GM18520 (cell line): Measurements from ENCODE around the gene CTTNBP2NL.

Experiments
- ATAC-seq: cut with Tn5 transposase; IDR thresholded peaks from one replicate; pipeline ENCODE4 v1.9.1; 2021; ENCODE audit not compliant: unreplicated experiment

CTTNBP2NL gene

GRCh38 chr1:112505878-112506277 is 109.9 kb downstream of the CTTNBP2NL start:
- no peak for ATAC-seq

GRCh38 chr1:112506306-112506705 is 110.3 kb downstream of the CTTNBP2NL start:
- ATAC-seq = no peak

- ATAC-seq = no peak
Observed at GRCh38 chr1:112506731-112507130, 110.7 kb downstream of the CTTNBP2NL start.

DNA sequence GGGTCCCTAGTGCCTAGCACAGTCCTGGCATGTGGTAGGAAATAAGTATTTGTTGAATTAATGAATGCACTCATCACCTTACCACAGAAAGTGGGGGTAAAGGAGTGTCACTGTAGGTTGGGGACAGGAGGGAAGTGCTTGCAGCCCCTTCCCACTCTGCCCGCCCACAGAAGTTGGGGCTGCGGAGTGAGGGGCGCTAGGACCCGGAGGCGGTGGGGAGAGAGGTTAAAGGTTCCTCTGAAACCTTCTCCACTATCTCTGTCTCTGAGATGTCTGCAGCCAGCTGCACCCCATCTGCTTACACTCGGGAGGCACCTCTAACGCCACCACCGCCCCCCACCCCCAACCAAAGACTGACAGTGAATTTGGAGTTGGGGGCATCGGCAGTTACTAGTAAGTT is 111.3 kb downstream of the CTTNBP2NL start:
- ATAC-seq = no peak

DNA sequence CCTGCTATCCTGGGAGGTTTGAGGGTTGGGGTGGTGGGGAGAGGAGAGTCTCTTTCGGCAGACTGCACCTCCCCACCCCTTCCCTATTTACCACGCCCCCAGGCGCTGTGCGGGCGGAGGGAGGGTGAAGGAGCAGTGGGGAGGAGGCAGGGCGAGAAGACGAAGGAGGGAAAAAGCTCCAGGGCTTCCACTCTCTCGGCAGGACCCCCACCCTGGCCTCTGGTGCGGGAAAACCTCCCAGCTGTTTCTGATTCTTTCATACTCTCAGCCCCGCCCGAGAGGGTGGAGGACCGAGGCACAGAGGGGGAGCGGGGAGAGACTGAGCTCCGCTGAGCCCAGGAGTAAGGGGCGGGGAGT is 111.9 kb downstream of the CTTNBP2NL start:
- ATAC-seq = no peak

DNA sequence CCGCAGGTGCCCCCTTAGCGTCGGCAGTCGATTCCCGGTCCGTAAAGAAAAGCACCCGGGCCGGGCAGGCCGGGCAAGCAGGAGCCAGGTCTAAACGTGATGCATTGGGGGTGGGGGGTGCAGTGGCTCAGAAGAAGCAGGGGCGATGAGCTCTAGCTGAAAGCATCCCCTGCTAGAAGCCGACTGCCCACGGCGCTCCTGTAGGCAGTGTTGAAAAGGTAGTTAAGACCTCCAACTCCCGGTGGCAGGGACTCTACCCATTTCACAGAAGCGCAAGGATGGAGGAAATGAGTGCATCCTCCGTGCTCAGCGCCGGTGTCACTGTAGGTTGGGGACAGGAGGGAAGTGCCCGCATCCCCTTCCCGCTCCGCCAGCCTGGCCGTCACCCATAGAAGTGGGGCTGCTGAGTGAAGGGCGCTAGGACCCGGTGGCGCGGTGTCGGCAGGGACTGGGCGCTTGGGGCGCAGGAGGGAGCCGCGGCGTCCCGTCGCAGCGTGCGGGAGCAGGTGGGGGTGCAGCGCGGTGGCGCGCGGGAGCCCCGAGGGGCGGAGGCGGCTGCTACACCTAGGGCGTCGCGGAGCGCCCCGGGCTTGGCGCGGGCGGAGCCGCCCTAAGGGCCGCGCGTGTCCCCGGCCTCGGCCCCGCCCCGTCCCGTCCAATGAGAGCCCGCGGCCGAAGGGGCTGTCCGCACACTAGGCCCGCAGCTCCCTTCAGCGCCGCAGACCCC is 112.4 kb downstream of the CTTNBP2NL start, which contains the start of gene WNT2B:
WNT2B (plus strand) TSS at position 688 of the 727 bp plus-strand sequence. CDS start 298 bp downstream, outside the sequence.
- ATAC-seq = no peak

- ATAC-seq = no peak
Observed at GRCh38 chr1:112509005-112509659, 113.1 kb downstream of the CTTNBP2NL start.

- no peak for ATAC-seq
Observed at GRCh38 chr1:112509660-112510178, 113.7 kb downstream of the CTTNBP2NL start.

DNA sequence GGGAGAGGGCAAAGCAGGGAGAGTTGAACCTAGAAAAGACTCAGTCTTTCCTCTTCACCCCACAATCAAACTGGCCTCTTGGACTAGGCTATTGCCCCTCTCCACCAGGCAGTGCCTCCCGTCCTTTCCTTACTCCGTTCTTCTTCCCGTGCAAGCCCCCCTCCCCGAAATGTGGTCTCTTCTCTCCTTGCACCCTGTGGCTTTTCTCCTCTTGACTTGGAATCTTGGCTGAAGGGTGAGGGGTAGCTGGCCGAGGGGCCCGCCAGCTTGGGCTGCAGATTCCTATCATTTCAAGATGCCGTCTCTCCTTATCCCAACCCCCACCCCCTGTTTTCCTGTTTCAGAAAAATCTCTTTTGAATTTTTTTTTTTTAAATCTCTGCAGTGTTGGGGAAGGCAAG is 114.3 kb downstream of the CTTNBP2NL start:
- ATAC-seq = no peak
